RWPE1 (cell line): Measurements from ENCODE around the gene DPP8.

Experiments used
- CTCF ChIA-PET: fragments of 350-600 bp; sonication (Branson Sonifier 250); formaldehyde crosslinking; extraction: SDS; loops from one replicate; lab custom pipeline; 2021; lab: Yijun Ruan, JAX
- POLR2A ChIA-PET: fragments of 400-600 bp; formaldehyde crosslinking; extraction: SDS; loops from one replicate; lab custom pipeline; 2020; ENCODE audit warnings: antibody characterized with exemption; ENCODE audit not compliant: low non-redundant PET; lab: Yijun Ruan, JAX
- DNase-seq: peaks from one replicate; pipeline ENCODE4 v3.0.0; 2012; ENCODE audit warnings: low spot score
- H3K27ac ChIP-seq: fragments of 450-650 bp; 2 replicates; pipeline ENCODE4 v1.5.1; 2017
- CTCF ChIP-seq: fragments of 450-650 bp; conservative IDR thresholded peaks from 2 replicates; pipeline ENCODE4 v1.5.1; 2017; ENCODE audit warnings: low read depth, mild to moderate bottlenecking

The DPP8 gene

GRCh38 chr15:65423976-65424679 lies 93.4 kb downstream of the DPP8 start:
- TF ChIP-seq CTCF: no peak
- DNase-seq: no peak
- CTCF ChIA-PET: no interaction called here
- POLR2A ChIA-PET: no interaction called here
- H3K27ac ChIP-seq: no peak overlapping the region

- ChIA-PET POLR2A (no interaction called here), CTCF (interaction anchor here (0.8 kb wide), 1 partner anchor 11 kb away, joined by 3 read pairs; no protein-coding TSS in a partner anchor)
- TF ChIP-seq CTCF: no peak
- no peak overlapping the region for H3K27ac ChIP-seq
- DNase-seq: no peak
Observed at GRCh38 chr15:65423150-65423975, 94.1 kb downstream of the DPP8 start.

GRCh38 chr15:65421360-65422215 lies 95.9 kb downstream of the DPP8 start:
- no peak for TF ChIP-seq CTCF
- no peak overlapping the region for H3K27ac ChIP-seq
- no peak for DNase-seq
- ChIA-PET POLR2A (no interaction called here), CTCF (no interaction called here)

- H3K27ac ChIP-seq: no peak overlapping the region
- no peak for TF ChIP-seq CTCF
- CTCF ChIA-PET: interaction anchor here (0.9 kb wide), 1 partner anchor 36 kb away, joined by 3 read pairs; no protein-coding TSS in a partner anchor
- POLR2A ChIA-PET: interaction anchor here (0.6 kb wide), 1 partner anchor 116 kb away, joined by 3 read pairs; the partner anchor contains the start of gene RNU5B-1
- DNase-seq: no peak
Observed at GRCh38 chr15:65420975-65421359, 96.5 kb downstream of the DPP8 start.

GRCh38 chr15:65418596-65418995 lies 98.9 kb downstream of the DPP8 start:
- ChIA-PET CTCF (no interaction called here), POLR2A (no interaction called here)
- TF ChIP-seq CTCF: no peak
- DNase-seq: no peak
- H3K27ac ChIP-seq: no peak overlapping the region

GRCh38 chr15:65416845-65417416 lies 100.6 kb downstream of the DPP8 start:
- DNase-seq: no peak
- H3K27ac ChIP-seq: no peak overlapping the region
- TF ChIP-seq CTCF: no peak
- ChIA-PET POLR2A (no interaction called here), CTCF (interaction anchor here (0.6 kb wide), 1 partner anchor 10 kb away, joined by 3 read pairs; no protein-coding TSS in a partner anchor)
